HG03060 (cell line): ENCODE data around the gene PARP12.

Experiments used
- ATAC-seq: cut with Tn5 transposase; IDR thresholded peaks from one replicate; pipeline ENCODE4 v1.9.1; 2021; ENCODE audit warnings: low read depth, moderate number of reproducible peaks; ENCODE audit not compliant: unreplicated experiment

PARP12 gene

GRCh38 chr7:140059273-140060242, 3.2 kb downstream of the PARP12 start:
- ATAC-seq = no peak

GRCh38 chr7:140058517-140058916, 4.2 kb downstream of the PARP12 start:
- no peak for ATAC-seq

GRCh38 chr7:140057143-140057535, 5.6 kb downstream of the PARP12 start:
- no peak for ATAC-seq

- no peak for ATAC-seq
Measured at GRCh38 chr7:140056431-140057142, 6.2 kb downstream of the PARP12 start.

- ATAC-seq = no peak
Measured at GRCh38 chr7:140055833-140056232, 6.9 kb downstream of the PARP12 start.

GRCh38 chr7:140054751-140055150, 8.0 kb downstream of the PARP12 start:
- ATAC-seq = no peak

GRCh38 chr7:140053812-140054539, 8.8 kb downstream of the PARP12 start:
- ATAC-seq = peak; percentile 81

- ATAC-seq = no peak
Measured at GRCh38 chr7:140051820-140052219, 10.9 kb downstream of the PARP12 start.

- no peak for ATAC-seq
Measured at GRCh38 chr7:140050100-140050499, 12.7 kb downstream of the PARP12 start.

- ATAC-seq = no peak
Measured at GRCh38 chr7:140049339-140050024, 13.3 kb downstream of the PARP12 start.

- no peak for ATAC-seq
Measured at GRCh38 chr7:140048989-140049338, 13.8 kb downstream of the PARP12 start.

- ATAC-seq = no peak
Measured at GRCh38 chr7:140048138-140048537, 14.6 kb downstream of the PARP12 start.

GRCh38 chr7:140047197-140047596, 15.6 kb downstream of the PARP12 start:
- ATAC-seq = no peak

- no peak for ATAC-seq
Measured at GRCh38 chr7:140045697-140046096, 17.1 kb downstream of the PARP12 start.

GRCh38 chr7:140044251-140044650, 18.5 kb downstream of the PARP12 start:
- no peak for ATAC-seq

GRCh38 chr7:140042386-140042670, 20.4 kb downstream of the PARP12 start:
- ATAC-seq = no peak

- no peak for ATAC-seq
Measured at GRCh38 chr7:140041659-140042385, 20.9 kb downstream of the PARP12 start.

GRCh38 chr7:140039896-140040295, 22.9 kb downstream of the PARP12 start:
- no peak for ATAC-seq

- ATAC-seq = no peak
Measured at GRCh38 chr7:140039066-140039465, 23.7 kb downstream of the PARP12 start.
